ENCODE measurements around the gene F2RL2.

The F2RL2 gene

GRCh38 chr5:76590027-76590426 is 33.2 kb downstream of the F2RL2 start:
- peak in 1 of 2 donors; percentile 3 for DNase-seq (ENCODE audit: extremely low read depth in 1 of 2, low read depth in 1 of 2)

GRCh38 chr5:76586531-76586930 is 36.7 kb downstream of the F2RL2 start:
- no peak for DNase-seq (ENCODE audit: extremely low read depth in 1 of 2, low read depth in 1 of 2)

- no peak for DNase-seq (ENCODE audit: extremely low read depth in 1 of 2, low read depth in 1 of 2)
Measured at GRCh38 chr5:76585783-76586217, 37.4 kb downstream of the F2RL2 start.

- no peak for DNase-seq (ENCODE audit: extremely low read depth in 1 of 2, low read depth in 1 of 2)
Measured at GRCh38 chr5:76583163-76584047, 39.8 kb downstream of the F2RL2 start.

- DNase-seq (ENCODE audit: extremely low read depth in 1 of 2, low read depth in 1 of 2): peak in 1 of 2 donors; percentile 22
Measured at GRCh38 chr5:76582230-76583162, 40.7 kb downstream of the F2RL2 start.

GRCh38 chr5:76580981-76581380 is 42.2 kb downstream of the F2RL2 start:
- DNase-seq (ENCODE audit: extremely low read depth in 1 of 2, low read depth in 1 of 2): no peak

- DNase-seq (ENCODE audit: extremely low read depth in 1 of 2, low read depth in 1 of 2): no peak
Measured at GRCh38 chr5:76579166-76579937, 43.9 kb downstream of the F2RL2 start.

GRCh38 chr5:76576996-76577395 is 46.2 kb downstream of the F2RL2 start:
- DNase-seq (ENCODE audit: extremely low read depth in 1 of 2, low read depth in 1 of 2): no peak

- DNase-seq (ENCODE audit: extremely low read depth in 1 of 2, low read depth in 1 of 2): no peak
Measured at GRCh38 chr5:76576450-76576849, 46.8 kb downstream of the F2RL2 start.

GRCh38 chr5:76571559-76571958 is 51.6 kb downstream of the F2RL2 start:
- DNase-seq (ENCODE audit: extremely low read depth in 1 of 2, low read depth in 1 of 2): no peak

GRCh38 chr5:76570153-76570552 is 53.0 kb downstream of the F2RL2 start:
- DNase-seq (ENCODE audit: extremely low read depth in 1 of 2, low read depth in 1 of 2): no peak

Measured in stimulated activated CD8-positive, alpha-beta memory T cell treated with anti-CD3 and anti-CD28 coated beads, Interleukin-7, amount 100 ng/mL, for 48 hours (primary cell).